HG02938 (cell line): ENCODE results near the gene COL13A1.

ENCODE experiments used
- ATAC-seq: cut with Tn5 transposase; IDR thresholded peaks from one replicate; pipeline ENCODE4 v1.9.1; 2021; ENCODE audit warnings: mild to moderate bottlenecking, moderate library complexity; ENCODE audit not compliant: unreplicated experiment

COL13A1 gene

DNA sequence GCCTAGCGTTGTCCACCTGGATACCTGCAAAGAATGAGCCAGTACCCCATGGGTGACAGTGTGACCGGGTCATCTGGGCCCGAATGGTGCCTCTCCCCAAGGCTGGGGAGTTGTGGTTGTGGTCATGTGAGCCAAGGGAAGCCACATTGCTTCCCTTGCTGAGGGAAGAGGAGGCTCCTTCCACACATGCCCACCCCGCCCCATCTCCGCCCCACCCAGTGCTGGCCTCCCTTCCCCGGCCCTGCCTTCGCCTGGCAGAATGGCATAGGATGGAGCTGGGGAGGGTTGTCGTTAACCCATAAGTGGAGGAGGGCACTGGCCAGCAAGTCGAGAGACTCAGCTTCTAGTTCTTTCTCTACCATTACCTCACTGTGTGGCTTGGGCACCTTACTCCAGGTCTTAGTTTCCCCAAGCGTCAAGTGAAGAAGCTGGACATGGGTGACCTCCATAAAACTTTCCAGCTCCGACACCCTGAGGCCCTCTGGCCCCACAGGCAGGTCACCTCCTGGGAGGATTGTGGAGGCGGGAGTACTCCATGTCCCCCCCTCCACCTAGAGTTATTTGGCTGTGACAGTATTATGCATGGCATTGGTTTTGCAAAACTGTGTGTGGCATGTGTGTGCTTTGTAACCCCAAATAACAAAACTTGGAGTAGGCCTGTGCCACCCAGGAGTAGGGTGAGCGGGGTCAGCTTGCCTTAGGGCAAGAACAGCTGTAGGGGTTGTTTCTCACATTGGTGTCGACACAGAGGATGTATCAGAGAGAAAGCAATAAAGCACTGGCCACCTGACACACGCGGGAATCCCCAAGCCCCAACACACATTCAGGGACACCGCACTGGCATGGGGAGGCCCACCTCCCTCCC is 160.4 kb downstream of the COL13A1 start:
- ATAC-seq = no peak

DNA sequence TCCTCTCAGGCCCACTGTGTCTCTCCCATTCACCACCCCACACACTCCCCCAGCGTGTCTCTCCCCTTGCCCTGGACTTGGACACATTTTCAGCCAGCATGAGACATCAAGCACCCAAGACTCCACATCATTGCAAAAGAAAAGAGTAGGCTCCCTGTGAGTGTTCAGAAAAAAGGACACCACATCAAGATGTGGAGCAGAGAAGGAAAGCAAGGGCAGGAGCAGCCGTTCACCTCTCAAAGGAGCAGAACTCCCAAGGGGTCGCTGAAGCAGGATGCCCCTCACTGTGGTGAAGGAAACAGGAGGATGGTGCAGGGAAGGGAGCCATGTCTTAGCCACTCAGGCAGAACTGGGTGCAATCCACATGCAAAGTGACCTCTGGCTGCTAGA is 161.0 kb downstream of the COL13A1 start:
- no peak for ATAC-seq

DNA sequence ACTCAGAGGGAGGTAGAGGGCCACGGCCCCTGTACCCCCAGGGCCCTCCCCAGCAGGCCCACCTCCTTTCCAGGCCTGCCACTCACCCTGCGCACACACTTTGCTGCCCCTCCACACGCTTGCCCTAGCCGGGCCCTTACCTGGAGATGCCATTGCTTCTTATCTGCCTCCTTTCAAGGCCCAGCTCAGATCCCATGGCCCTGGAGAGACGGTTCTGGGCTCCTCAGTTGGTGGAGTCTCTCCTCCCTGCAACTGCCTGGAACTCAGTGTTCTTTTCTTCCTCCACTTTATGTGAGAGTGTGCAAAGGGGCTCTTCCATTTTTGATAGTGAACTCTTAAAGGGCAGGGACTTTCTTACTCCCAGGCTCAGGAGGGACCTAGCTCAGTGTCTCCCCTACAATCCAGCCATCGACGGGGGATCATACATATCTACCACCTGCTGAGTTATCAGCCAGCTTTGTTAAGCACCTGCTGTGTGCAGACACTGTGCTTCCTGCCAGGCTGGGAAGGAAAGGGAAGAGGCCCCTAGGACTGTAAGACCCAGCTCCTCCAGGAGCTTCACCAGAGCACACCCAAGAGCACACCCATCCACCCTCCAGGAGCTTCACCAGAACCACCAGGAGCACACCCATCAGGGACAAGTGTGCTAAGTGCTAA is 161.6 kb downstream of the COL13A1 start:
- no peak for ATAC-seq

DNA sequence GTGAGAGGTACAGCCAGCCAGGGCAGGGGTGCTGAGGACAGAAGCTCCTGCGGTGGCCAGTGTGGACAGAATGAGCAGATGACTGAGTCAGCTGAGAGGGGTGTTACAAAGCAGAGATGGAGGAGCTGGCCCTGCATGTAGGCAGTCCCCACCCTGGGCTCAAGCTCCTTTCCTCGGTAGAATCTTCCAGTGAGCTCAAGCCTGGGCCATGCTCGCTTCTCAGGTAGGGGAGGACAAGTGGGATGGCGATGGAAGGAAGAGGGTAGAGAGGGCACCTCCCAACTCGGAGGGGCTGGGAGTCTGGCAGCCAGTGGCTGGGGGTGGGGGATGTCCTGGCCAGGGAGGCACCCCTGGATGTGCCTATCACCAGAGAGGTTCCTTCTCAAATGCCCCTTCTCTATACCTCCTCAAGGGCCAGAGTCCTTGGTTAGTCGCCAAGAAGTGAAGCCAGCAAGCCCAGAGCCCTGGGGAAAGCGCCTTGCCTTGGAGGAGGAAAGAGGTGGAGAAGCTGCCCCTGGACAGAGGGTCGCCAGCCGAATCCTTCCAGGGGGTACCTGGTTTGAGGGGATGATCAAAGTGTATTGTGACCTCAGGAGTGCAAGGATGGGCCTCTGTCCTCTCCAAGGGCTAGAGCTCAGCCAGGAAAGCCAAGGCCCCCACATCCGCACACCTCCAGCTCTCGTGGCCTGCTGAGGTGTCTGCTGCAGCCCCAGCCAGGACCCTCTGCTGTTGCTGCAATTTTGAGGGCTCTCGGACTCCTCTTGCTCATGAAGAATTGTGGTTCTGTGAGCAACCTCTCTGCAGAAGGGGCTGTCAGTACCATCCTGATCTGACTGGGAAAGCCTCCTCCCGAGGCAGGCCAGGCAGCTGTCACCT is 162.4 kb downstream of the COL13A1 start:
- no peak for ATAC-seq

DNA sequence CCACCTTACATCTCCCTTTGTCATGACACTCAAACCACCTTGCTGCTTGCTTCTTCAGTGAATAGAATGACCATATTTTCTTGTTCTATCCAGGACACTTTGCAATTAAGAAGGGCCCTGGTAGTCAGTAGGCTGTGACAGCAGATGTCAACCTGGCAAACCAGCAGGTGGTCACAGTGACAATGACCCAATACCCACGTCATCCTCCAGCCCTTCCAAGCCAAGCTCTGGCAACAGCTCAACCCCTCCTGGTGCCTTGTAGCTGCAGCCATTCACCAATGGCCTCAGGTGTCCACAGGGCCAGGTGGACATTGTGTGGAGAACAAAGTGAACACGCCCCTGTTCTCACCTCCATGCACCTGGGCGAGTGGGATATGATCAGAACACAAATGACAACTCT is 163.4 kb downstream of the COL13A1 start:
- no peak for ATAC-seq

DNA sequence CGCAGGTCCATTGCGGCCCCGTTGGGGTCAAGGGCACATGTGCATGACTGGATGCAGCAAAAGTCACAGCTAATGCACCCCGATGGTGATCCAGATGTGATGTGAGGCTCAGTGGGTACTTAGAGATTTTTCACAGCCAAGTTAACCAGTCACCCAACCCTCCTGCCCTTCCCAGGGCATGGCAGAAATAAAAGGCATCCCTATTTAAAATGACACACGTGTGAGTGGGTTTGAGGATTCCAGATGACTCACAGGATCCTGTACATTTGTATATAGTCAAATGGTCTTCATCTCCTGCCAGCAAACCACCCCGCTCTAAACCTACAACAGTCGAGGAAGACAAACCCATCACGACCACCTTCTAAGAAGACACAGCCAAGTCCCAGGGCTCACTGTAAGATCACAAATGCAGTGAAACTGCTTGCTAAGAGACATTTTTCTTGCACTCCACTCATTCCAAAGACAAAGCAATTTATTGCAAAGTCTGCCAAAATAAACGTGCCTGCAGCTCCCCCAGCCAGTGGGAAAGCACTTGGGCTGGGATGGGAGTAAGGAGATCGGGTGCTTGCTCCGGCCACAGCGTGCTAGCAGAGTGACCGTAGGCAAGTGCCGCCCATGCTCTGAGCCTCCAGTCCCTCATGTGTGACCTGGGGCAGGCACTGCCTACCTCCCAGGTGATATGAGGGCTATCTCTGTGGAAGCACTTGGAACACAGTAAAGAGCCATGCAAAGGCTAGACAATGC is 164.4 kb downstream of the COL13A1 start:
- no peak for ATAC-seq

DNA sequence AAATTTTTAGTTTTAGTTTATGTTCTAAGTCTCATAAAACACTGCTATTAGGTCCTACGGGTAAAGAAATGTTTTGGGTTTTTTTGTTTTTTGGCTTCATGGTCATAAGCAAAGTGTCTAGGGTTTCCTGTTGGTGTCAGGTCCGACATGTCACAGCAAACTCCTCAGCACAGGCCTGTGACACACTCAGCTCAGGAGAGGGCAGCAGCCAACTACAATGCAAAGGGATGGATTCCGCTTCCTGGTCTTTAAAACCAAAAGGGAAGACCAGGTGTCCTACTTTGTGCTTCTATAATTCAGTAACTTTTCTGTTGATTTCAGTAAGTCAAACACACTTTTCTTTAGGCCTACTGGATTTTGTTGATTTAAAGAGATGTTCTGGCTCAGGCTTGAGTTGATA is 167.1 kb downstream of the COL13A1 start:
- no peak for ATAC-seq

DNA sequence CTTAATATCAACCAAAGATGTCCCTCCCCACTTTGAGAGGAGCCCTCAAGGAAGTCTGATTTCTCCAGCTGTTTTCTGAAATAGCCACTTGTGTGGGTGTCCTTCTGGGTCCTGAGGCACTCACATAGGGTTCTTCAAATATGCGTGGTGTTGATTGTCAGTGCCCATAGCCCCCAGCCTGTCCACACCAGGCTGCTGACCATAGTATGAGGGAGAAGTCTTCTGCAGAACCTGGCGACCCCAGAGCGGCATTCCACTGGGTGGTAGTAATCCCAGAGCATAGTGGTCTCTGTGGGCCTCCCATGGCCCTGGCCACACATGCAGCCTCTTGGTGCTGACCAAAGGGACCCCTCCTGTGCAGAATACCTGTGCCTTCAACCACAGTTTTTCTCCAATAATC is 168.3 kb downstream of the COL13A1 start:
- ATAC-seq = no peak

DNA sequence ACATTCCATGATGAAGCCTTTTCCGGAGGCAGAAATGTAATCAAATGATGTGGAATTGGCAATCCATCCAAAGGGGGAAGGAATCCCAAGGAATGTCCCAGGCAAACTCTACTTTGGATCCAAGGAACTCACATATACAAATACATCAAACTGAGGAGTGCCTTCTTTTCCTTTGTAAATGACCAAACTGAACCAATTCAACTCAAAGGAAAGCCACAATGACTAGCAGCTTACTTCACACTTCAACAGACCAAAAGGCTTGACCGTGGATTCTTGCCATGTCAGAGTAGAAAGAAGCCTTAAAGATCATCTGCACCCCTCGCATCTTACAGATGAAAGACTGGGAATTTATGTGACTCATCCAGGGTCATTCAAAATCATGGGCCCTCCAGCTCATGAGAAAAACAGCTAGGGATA is 171.3 kb downstream of the COL13A1 start:
- ATAC-seq = no peak

DNA sequence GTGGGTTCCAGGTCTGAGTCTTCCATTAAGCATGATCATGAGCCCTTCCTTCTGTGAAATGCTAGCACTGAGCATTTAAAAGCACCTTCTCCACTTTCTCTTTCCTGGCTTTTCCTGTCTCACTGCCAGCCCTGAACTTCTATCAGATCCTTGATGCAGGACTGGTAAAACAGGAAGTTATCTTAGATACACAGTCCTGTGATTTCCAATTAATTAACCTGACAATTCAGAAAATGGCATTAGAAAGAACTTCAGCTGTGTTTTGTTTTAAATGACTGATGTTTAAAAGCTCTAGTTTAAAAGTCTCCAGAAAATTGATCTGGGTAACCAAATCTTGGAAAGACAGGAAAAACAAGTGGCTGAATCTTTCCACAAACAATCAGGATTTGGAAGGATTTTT is 172.0 kb downstream of the COL13A1 start:
- no peak for ATAC-seq

DNA sequence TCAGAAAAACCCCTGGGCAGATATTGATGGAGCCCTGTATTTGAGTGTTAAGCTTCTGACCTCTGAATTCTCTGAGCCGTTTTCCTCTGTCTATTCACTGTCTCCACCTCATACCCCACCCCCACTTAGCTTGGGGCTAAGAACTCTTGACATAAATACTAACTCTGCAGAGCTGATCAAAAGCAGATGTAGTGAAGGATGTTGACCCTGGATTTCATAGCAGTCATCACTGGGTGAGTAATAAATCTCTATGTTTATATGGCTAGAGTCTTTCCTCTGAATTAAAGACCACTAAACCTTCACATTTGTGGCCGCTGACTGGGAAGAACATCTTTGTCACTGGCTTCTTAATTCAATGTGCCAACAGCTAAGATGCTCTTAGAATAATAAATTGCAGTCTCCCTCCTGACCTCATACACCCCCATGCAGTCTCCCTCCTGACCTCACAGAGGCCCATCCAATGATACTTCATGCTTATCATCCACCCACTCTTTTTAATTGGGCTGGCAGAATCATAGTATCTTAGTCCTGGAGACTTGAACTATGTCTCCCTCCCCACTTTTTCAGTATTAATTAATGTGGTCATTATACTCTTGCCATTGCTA is 172.9 kb downstream of the COL13A1 start:
- no peak for ATAC-seq

DNA sequence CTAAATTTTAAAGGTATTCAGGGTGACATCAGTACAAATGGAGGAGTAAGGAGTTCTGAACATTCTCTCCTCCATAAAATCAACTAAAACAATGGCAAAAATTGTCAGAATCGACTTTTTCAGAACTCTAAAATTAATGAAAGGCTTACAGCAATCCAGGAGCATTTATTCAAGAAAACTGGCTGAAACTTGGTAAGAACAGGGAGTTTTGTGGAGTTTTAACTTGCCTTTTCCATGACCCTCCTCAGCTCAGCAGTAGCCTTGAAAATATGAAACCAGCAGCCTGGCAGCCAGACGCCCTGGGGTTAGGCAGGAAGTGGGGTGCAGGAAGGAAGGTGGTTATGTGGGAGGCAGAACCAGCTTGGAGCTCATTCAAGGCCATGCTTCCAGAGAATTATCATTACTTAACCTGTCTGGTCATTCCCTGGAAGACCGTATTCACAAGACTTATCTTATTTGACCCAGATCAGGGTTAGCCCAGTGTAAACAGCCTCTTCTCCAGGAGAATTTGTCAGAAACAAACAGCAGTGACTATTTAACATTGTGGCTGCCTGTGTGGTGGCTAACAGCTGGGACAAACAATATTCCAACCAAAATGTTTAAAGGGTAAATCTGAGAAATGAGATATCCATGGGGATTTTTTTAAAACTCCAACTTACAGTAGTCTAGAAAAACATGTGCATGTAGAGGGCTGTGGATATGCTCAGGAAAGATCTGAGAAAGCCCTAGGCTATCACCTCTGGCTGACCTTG is 175.3 kb downstream of the COL13A1 start:
- ATAC-seq = no peak

DNA sequence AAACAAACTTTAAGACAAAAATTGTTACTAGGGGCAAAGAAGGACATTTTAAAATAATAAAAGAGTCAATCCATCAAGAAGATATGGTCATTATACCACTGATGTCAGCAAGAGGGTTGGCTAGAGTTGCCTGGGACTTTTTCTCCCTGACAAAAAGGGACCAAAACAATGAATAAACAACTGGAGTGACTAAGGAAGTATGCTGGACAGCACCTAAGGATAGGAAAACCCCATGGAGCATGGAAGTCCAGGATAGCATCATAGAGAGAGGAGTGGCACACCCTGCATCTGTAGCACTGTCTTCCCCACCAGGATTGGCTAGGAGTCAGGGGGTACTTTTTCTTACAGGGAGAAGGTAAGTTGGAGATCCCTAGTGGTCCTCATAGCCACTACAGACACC is 177.5 kb downstream of the COL13A1 start:
- ATAC-seq = no peak

DNA sequence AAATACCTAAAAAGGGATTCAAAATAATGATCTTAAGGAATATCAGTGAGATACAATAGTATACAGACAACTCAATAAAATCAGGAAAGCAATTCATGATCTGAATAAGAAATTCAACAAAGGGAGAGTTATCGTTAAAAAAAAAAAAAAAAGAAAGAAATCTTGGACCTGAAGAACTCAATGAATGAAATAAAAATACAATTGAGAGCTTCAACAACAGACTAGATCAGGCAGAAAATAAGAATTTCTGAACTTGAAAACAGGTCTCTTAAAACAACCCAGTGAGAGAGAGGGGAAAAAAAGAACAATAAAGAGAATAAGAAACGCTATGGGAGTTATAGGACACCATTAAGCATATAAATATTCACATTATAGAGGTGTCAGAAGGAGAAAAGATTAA is 179.0 kb downstream of the COL13A1 start:
- no peak for ATAC-seq

DNA sequence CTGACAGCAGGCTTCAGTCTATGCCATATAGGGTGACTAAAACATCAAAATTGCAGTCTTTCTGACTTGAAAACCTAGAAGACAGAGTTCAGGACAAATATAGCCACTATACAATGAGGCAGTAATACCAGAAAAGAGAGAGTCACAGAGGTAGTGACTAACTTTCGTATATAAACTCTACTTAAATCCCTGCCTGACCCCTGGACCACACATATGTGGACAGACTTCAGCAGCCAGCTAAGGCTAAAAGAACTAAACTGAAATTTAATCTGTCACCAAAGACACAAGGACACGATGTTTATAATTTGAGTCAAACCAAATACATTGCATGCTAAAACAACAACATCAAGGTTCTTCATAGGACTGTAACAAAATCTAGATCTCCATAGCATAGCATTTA is 186.4 kb downstream of the COL13A1 start:
- ATAC-seq = no peak

DNA sequence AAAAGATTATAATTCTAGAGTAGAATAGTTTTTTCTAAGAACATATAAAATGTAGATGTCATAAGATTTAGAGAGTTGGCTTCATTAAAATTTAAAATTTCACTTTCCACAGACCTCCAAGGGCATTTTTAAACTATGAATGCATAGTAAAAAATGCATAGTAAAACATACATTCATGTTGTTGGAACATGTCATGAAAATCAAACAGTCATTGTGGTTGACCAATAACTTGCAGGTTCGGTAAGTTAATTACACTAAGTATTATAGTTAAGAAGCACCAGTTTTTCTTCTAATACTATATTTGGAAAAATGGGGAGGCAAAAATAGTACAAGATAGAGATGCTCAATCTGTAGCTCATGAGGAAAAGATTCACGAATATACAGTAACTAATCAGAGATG is 189.4 kb downstream of the COL13A1 start:
- ATAC-seq = no peak

DNA sequence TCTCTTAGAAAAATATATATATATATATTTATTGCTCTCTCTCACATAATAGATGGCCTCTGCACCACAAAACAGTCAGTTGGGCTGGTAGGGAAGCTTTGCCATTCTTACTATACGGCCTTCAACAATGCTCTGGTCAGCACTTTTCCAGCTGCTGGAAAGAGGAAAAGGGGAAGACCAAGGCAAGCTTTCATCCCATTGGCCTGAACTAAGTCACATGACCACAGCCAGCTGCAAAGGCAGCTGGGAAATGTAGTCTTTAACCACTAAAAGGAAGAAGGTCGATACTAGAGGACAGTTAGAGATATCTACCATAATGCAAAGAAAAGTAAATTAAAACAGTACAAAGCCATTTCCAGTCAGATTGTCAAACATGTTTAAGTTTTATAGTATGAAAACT is 192.6 kb downstream of the COL13A1 start:
- no peak for ATAC-seq

DNA sequence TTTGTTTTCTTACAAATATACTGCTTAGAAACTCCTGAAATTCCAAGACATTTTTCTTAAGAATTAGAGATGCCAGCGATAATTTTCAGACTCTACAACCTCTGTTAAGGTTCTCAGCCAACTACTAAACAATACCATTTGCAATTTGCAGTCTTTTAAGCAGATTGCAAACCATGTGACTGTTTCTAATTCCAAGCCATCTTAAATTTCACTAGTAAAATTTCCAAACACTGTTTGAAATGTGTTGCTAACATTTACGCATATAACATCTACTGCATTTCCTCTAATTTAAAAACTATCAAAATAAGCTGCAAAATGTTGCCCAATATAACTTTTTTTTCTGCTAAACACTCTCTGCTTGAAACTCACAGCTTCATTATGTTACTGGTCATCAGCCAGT is 194.9 kb downstream of the COL13A1 start:
- no peak for ATAC-seq

DNA sequence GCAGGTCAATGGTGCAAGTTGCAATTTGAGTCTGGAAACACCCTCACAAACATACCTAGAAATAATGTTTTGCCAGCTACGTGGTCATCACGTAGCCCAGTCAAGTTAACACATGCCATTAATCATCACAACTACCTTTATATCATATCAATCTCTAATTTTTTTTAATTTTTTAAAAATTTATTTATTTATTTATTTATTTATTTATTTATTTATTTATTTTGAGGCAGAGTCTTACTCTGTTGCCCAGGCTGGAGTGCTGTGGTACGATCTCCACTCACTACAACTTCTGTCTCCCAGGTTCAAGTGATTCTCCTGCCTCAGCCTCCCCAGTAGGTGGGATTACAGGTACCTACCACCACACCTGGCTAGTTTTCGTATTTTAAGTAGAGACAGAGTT is 198.6 kb downstream of the COL13A1 start:
- ATAC-seq = no peak
